ENCODE measurements around the gene ROGDI.

- no peak for TF ChIP-seq CTCF (IDR thresholded peaks at IDR 0.05)
- no peak for TF ChIP-seq USF1 (IDR thresholded peaks at IDR 0.05; ENCODE audit: borderline replicate concordance, low read depth)
Observed at GRCh38 chr16:4755687-4756086, 46.7 kb downstream of the ROGDI start.
